Peyer's patch (tissue), 4 donors: ENCODE measurements around the gene GALM.
A peak's percentile ranks its signal among the peaks of the same experiment; 100 is the strongest.

Experiments
- CTCF ChIP-seq, 6 experiments: fragments of 450-650 bp in 4 of 6; fragments of 200-600 bp in 2 of 6; sonication (generic) in 1 of 6; IDR thresholded peaks; one replicate each; pipeline ENCODE4 v1.5.1; 2017 to 2019; ENCODE audit warnings: antibody characterized with exemption in 6 of 6, mild to moderate bottlenecking in 3 of 6, moderate library complexity in 1 of 6
- POLR2A ChIP-seq, 2 donors: fragments of 450-650 bp; IDR thresholded peaks; one replicate each; pipeline ENCODE4 v1.5.1; 2017; ENCODE audit warnings: antibody characterized with exemption in 2 of 2, mild to moderate bottlenecking in 2 of 2, moderate library complexity in 2 of 2

- TF ChIP-seq CTCF (IDR thresholded peaks at IDR 0.05) (peak in 1 of 6 experiments; percentile 5), POLR2A (IDR thresholded peaks at IDR 0.05) (no peak)
These were observed 26.9 kb downstream of the GALM start for GRCh38 chr2:38692636-38693318.
